HCT116 (cell line): ENCODE results near the gene FNDC3B. TPM values are rescaled to one million over a fixed set of nuclear protein-coding genes. Genes with fewer than 3 reads are reported as not detected.

Source experiments
- ATAC-seq: fragments of 200-7000 bp; cut with Tn5 transposase; 2 replicates; pipeline ENCODE4 v1.9.1; 2020; ENCODE audit warnings: mild to moderate bottlenecking, moderate library complexity
- BruUV-seq: library from RNA; stranded (reverse); fragments of 400-500 nt; replicated peaks from 2 replicates; lab custom pipeline; 2021; lab: Mats Ljungman, UMichigan
- CTCF ChIA-PET: fragments of 300-600 bp; sonication (Branson Sonifier 250); formaldehyde crosslinking; loops from one replicate; lab custom pipeline; 2021; ENCODE audit warnings: antibody characterized with exemption; lab: Charles Lee
- POLR2A ChIA-PET: fragments of 300-600, 350-600 bp; sonication (Branson Sonifier 250); formaldehyde crosslinking; loops from one replicate; lab custom pipeline; 2021; ENCODE audit warnings: antibody characterized with exemption; lab: Charles Lee
- RAD21 ChIA-PET, 2 experiments: fragments of 300-600 bp; sonication (Branson Sonifier 250); formaldehyde crosslinking; loops; one replicate each; lab custom pipeline; 2023; ENCODE audit warnings: low total read pairs in 2 of 2; ENCODE audit not compliant: uncharacterized antibody in 2 of 2, unreplicated experiment in 2 of 2, low non-redundant PET in 1 of 2; lab: Charles Lee
- DNase-seq: peaks from one replicate; pipeline ENCODE4 v3.0.0-alpha.2; 2010; ENCODE audit warnings: low read depth, low spot score
- H2AFZ ChIP-seq: fragments of 200-600 bp; shearing (Covaris generic), sonication (generic); 2 replicates; pipeline ENCODE4 v1.6.1; 2017; ENCODE audit warnings: low read depth, mixed run types, mixed read lengths, antibody characterized with exemption, low read length; ENCODE audit not compliant: poor library complexity, severe bottlenecking
- H3K27ac ChIP-seq: 2 replicates; pipeline ENCODE4 v1.5.1; 2012; ENCODE audit warnings: low read depth, low read length
- H3K27me3 ChIP-seq: fragments of 200-600 bp; sonication (generic); 2 replicates; pipeline ENCODE4 v1.6.1; 2016; ENCODE audit warnings: mixed run types, low read length, mixed read lengths; ENCODE audit not compliant: insufficient read depth
- H3K36me3 ChIP-seq, 2 experiments: fragments of 200-500 bp in 1 of 2; fragments of 200-600 bp in 1 of 2; sonication (Bioruptor generic) in 1 of 2; sonication (generic) in 1 of 2; 2 replicates each; pipeline versions ENCODE4 v1.5.1 to v1.6.1; 2014 to 2016; ENCODE audit warnings: low read length in 2 of 2, inconsistent platforms in 1 of 2, mixed read lengths in 1 of 2, mixed run types in 1 of 2; ENCODE audit not compliant: insufficient read depth in 2 of 2, control insufficient read depth in 1 of 2
- H3K4me1 ChIP-seq, 2 experiments: fragments of 200-600 bp in 1 of 2; sonication (generic) in 1 of 2; 2 replicates each; pipeline versions ENCODE4 v1.5.1 to v1.6.1; 2012 to 2017; ENCODE audit warnings: low read length in 2 of 2, inconsistent platforms in 1 of 2, mild to moderate bottlenecking in 1 of 2, mixed read lengths in 1 of 2, mixed run types in 1 of 2, moderate library complexity in 1 of 2; ENCODE audit not compliant: insufficient read depth in 2 of 2, control insufficient read depth in 1 of 2
- H3K4me2 ChIP-seq: fragments of 200-600 bp; sonication (generic); 2 replicates; pipeline ENCODE4 v1.6.1; 2017; ENCODE audit warnings: mixed run types, low read length, mixed read lengths
- H3K4me3 ChIP-seq, 2 experiments: fragments of 200-600 bp in 1 of 2; sonication (generic) in 1 of 2; replicated peaks in 1 of 2; 2 replicates each; pipeline ENCODE4 v1.5.1; 2011 to 2016; ENCODE audit warnings: low read length in 2 of 2, control low read depth in 1 of 2, low read depth in 1 of 2, mild to moderate bottlenecking in 1 of 2, mixed read lengths in 1 of 2, mixed run types in 1 of 2
- H3K79me2 ChIP-seq: fragments of 200-600 bp; sonication (generic); 2 replicates; pipeline ENCODE4 v1.6.1; 2017; ENCODE audit warnings: mild to moderate bottlenecking, mixed run types, low read length, moderate library complexity, mixed read lengths; ENCODE audit not compliant: insufficient read depth
- H3K9ac ChIP-seq: fragments of 200-600 bp; sonication (generic); 2 replicates; pipeline ENCODE4 v1.6.1; 2016; ENCODE audit warnings: low read length, mixed read lengths
- H3K9me2 ChIP-seq: fragments of 200-600 bp; sonication (generic), shearing (Covaris generic); 2 replicates; pipeline ENCODE4 v1.6.1; 2017; ENCODE audit warnings: mixed run types, mild to moderate bottlenecking, moderate library complexity; ENCODE audit not compliant: insufficient read depth
- H3K9me3 ChIP-seq, 2 experiments: fragments of 200-500 bp in 1 of 2; fragments of 200-600 bp in 1 of 2; sonication (Bioruptor generic) in 1 of 2; sonication (generic) in 1 of 2; 2 replicates each; pipeline ENCODE4 v1.6.1; 2014 to 2017; ENCODE audit warnings: low read length in 2 of 2, mixed read lengths in 2 of 2, inconsistent platforms in 1 of 2, low read depth in 1 of 2, mild to moderate bottlenecking in 1 of 2, mixed run types in 1 of 2, moderate library complexity in 1 of 2; ENCODE audit not compliant: control insufficient read depth in 1 of 2, insufficient read depth in 1 of 2
- H4K20me1 ChIP-seq: fragments of 200-600 bp; sonication (generic), shearing (Covaris generic); 2 replicates; pipeline ENCODE4 v1.6.1; 2017; ENCODE audit warnings: mixed run types, mild to moderate bottlenecking, moderate library complexity; ENCODE audit not compliant: insufficient read depth
- CBX3 ChIP-seq: IDR thresholded peaks from 2 replicates; pipeline ENCODE4 v1.6.1; 2012; ENCODE audit warnings: low read depth
- CEBPB ChIP-seq: IDR thresholded peaks from 2 replicates; pipeline ENCODE4 v1.6.1; 2012; ENCODE audit warnings: low read depth
- EGR1 ChIP-seq: IDR thresholded peaks from 2 replicates; pipeline ENCODE4 v1.6.1; 2012; ENCODE audit warnings: low read depth
- ELF1 ChIP-seq: IDR thresholded peaks from 2 replicates; pipeline ENCODE4 v1.6.1; 2012; ENCODE audit warnings: low read depth, borderline replicate concordance
- EZH2 ChIP-seq: fragments of 200-600 bp; sonication (generic); IDR thresholded peaks from 2 replicates; pipeline ENCODE4 v1.6.1; 2017; ENCODE audit warnings: antibody characterized with exemption, mixed run types
- EZH2phosphoT487 ChIP-seq: fragments of 200-600 bp; IDR thresholded peaks from 2 replicates; pipeline ENCODE4 v1.6.1; 2018; ENCODE audit warnings: antibody characterized with exemption, borderline replicate concordance
- FOSL1 ChIP-seq: IDR thresholded peaks from 2 replicates; pipeline ENCODE4 v1.6.1; 2012; ENCODE audit warnings: low read depth
- JUND ChIP-seq: IDR thresholded peaks from 2 replicates; pipeline ENCODE4 v1.6.1; 2012
- POLR2A ChIP-seq: IDR thresholded peaks from 2 replicates; pipeline ENCODE4 v1.7.0; 2011; ENCODE audit warnings: borderline replicate concordance; ENCODE audit not compliant: insufficient read depth, insufficient read length; ENCODE audit errors: extremely low read depth
- SP1 ChIP-seq: IDR thresholded peaks from 2 replicates; pipeline ENCODE4 v1.6.1; 2012; ENCODE audit warnings: low read depth
- SRF ChIP-seq: IDR thresholded peaks from 2 replicates; pipeline ENCODE4 v1.6.1; 2012; ENCODE audit warnings: low read depth
- TCF7L2 ChIP-seq: IDR thresholded peaks from 2 replicates; pipeline ENCODE4 v1.7.0; 2011; ENCODE audit warnings: borderline replicate concordance, inconsistent platforms; ENCODE audit not compliant: insufficient read depth, insufficient read length; ENCODE audit errors: extremely low read depth
- YY1 ChIP-seq: IDR thresholded peaks from 2 replicates; pipeline ENCODE4 v1.6.1; 2011; ENCODE audit warnings: low read length, low read depth, moderate library complexity, mild to moderate bottlenecking; ENCODE audit not compliant: insufficient replicate concordance; ENCODE audit errors: extremely low read depth
- ZFX ChIP-seq: fragments of 450-650 bp; IDR thresholded peaks from 2 replicates; pipeline ENCODE4 v1.6.1; 2017
- ZNF274 ChIP-seq: fragments of 200-500 bp; sonication (Bioruptor generic); IDR thresholded peaks from 2 replicates; pipeline ENCODE4 v1.6.1; 2014; ENCODE audit warnings: mild to moderate bottlenecking, low read depth, low read length, inconsistent platforms
- intact Hi-C: fragments of 100-400 bp; cut with micrococcal nuclease; formaldehyde crosslinking; loops from 2 replicates; pipeline ENCODE4 v1.10.0; 2022
- total RNA-seq: library from RNA; stranded (reverse); gene quantifications from one replicate; pipeline ENCODE4 v1.2.1, GENCODE V29; 2021; ENCODE audit not compliant: unreplicated experiment
- TF ChIP-seq, protein P1 (sequence below): IDR thresholded peaks from 2 replicates; pipeline ENCODE4 v1.6.1; 2011; ENCODE audit warnings: mild to moderate bottlenecking, low read length, moderate library complexity; ENCODE audit not compliant: insufficient replicate concordance; ENCODE audit errors: extremely low read depth
- TF ChIP-seq, protein P2 (sequence below): IDR thresholded peaks from 2 replicates; pipeline ENCODE4 v1.6.1; 2012
- TF ChIP-seq, protein P3 (sequence below): IDR thresholded peaks from 2 replicates; pipeline ENCODE4 v1.6.1; 2012

Gene FNDC3B
- total RNA-seq, 1 experiment from 2014 or later, result 45.7 TPM

DNA sequence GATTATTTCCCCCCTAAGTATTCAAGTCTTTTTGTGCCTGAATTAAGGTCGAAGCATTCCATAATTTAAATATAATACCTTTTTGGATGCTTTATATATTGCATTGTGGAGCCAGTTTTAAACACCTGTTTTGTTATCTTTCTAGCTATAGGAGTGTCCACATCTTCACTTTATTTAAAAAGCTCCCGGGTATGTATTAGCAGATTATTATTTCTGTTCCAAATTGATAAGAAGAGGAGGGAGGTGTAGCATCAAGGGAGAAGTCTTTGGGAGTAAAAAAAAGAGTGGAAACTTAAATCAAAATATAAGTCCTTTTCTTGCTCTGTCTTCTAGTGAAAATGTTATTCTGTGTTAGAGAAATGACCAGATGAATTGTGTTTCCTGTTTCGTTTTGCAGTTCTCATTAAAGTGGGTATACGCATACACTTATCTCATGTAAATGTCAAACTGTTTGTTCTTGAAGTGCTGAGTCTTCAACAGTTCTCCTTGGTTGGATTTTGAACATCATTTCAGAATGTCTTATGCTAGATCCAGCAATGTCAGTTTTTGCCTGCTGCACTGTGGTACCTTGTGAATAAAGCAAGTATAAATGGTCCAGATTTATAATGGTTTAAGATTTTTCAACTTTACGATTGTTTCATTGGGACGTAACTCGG is 105.8 kb downstream of the FNDC3B start:
- H3K9ac ChIP-seq, result no peak overlapping the region
- no peaks in the 10 kb centered on the region for H3K9me2 ChIP-seq
- no peaks in the 10 kb centered on the region for H4K20me1 ChIP-seq
- no peak for DNase-seq
- peaks cover 15% of the 10 kb centered on the region for H3K79me2 ChIP-seq
- no peaks in the 10 kb centered on the region for H3K27me3 ChIP-seq
- RAD21 ChIA-PET, result no interaction called here
- H3K4me3 ChIP-seq, result no peak overlapping the region
- CTCF ChIA-PET, result no interaction called here
- peaks cover 33 to 38% of the 10 kb centered on the region in 2 experiments for H3K4me1 ChIP-seq
- no peaks in the 10 kb centered on the region for H3K9me3 ChIP-seq
- intact Hi-C loops, result no loop called here
- ATAC-seq, result no peak
- no peaks in the 10 kb centered on the region for H3K36me3 ChIP-seq
- H3K27ac ChIP-seq, result no peak overlapping the region
- no peak overlapping the region for H2AFZ ChIP-seq
- no peak overlapping the region for H3K4me2 ChIP-seq
- BruUV-seq, result no TSS peak
- TF ChIP-seq SP1, result no peak
- TF ChIP-seq ELF1, result no peak
- no peak for TF ChIP-seq EGR1
- no peak for TF ChIP-seq FOSL1
- TF ChIP-seq CBX3, result no peak
- no peak for TF ChIP-seq ZFX
- no peak for TF ChIP-seq JUND
- no peak for TF ChIP-seq TCF7L2
- no peak for TF ChIP-seq EZH2
- no peak for TF ChIP-seq EZH2phosphoT487
- TF ChIP-seq CEBPB, result no peak
- TF ChIP-seq, protein P1, sequence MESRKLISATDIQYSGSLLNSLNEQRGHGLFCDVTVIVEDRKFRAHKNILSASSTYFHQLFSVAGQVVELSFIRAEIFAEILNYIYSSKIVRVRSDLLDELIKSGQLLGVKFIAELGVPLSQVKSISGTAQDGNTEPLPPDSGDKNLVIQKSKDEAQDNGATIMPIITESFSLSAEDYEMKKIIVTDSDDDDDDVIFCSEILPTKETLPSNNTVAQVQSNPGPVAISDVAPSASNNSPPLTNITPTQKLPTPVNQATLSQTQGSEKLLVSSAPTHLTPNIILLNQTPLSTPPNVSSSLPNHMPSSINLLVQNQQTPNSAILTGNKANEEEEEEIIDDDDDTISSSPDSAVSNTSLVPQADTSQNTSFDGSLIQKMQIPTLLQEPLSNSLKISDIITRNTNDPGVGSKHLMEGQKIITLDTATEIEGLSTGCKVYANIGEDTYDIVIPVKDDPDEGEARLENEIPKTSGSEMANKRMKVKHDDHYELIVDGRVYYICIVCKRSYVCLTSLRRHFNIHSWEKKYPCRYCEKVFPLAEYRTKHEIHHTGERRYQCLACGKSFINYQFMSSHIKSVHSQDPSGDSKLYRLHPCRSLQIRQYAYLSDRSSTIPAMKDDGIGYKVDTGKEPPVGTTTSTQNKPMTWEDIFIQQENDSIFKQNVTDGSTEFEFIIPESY, result no peak
- TF ChIP-seq ZNF274, result no peak
- no peak for TF ChIP-seq SRF
- no peak for TF ChIP-seq POLR2A
- TF ChIP-seq, protein P2, sequence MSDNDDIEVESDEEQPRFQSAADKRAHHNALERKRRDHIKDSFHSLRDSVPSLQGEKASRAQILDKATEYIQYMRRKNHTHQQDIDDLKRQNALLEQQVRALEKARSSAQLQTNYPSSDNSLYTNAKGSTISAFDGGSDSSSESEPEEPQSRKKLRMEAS, result no peak
- no peak for TF ChIP-seq YY1
- TF ChIP-seq, protein P3, sequence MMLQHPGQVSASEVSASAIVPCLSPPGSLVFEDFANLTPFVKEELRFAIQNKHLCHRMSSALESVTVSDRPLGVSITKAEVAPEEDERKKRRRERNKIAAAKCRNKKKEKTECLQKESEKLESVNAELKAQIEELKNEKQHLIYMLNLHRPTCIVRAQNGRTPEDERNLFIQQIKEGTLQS, result no peak
- POLR2A ChIA-PET, result no interaction called here
